HG02981 (cell line): ENCODE data around the gene HECTD4.

ENCODE experiments used
- ATAC-seq: cut with Tn5 transposase; IDR thresholded peaks from one replicate; pipeline ENCODE4 v1.9.1; 2021; ENCODE audit warnings: mild to moderate bottlenecking, moderate library complexity; ENCODE audit not compliant: unreplicated experiment

HECTD4 gene

DNA sequence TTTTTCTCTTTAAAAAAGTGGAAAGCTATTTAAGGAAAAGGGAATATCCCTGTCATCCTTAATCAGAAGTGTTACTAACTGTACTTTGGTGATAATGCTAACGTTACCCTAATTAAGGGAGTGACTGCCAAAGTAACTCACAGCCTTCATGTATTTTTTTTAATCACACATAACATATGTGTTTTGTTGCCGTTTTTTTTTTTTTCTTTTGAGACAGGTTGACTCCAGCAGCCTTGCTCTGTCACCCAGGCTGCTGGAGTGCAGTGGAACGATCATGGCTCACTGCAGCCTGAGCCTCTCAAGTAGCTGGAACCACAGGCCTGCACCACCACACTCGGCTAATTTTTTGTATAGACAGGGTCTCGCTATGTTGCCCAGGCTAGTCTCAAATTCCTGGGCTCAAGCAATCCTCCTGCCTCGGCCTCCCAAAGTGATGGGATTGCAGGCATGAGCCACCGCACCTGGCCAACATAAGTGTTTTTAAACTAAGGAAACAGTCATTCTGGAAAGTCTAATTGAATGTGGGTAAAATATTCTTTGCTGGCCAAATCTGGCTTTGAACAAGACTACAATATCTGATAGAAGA is 56.5 kb downstream of the HECTD4 start:
- ATAC-seq, result no peak

DNA sequence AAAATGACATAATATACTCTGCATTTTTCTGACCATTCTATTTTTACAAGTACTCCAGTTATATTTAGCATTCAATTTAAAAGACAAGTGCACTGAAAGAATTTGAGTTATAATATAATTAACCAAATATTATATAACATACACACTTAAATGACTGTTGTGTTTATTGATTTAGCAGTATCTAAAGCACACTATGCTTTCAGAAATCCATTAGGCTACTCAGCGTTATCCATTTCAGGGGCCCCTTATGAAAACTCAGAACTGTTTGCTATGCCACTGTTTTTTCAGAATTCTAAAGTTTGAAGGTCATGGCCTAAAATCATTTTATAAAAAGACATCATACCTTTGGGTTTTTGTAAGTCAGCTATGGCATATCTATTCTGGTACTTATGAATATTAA is 57.1 kb downstream of the HECTD4 start:
- ATAC-seq, result no peak

DNA sequence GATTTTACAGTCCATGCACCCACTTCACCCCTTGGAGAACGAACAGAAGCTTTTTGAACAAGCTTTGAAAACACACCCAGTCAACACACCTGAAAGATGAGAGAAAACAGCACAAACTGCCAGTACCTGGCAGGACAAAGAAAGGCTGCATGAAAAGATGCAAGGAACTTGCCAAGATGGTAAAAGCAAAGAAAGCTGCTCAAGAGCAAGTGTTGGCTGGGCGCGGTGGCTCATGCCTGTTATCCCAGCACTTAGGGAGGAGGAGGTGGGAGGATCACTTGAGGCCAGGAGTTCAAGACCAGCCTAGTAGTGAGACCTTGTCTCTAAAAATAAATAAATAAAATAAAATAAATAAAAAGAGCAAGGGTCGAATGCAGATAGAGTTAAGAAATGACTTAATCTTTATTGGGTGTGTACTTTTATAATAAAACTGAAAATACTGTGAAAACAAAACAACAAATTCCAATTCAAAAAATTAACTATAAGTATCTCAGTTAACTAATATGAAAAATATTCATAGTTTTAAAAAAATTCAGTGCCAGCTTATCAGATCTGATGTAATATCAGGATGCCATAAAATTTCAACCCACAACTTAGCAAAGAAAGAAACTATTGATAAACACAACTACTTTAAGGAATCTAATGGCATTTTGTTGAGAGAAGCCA is 59.2 kb downstream of the HECTD4 start:
- ATAC-seq, result no peak

DNA sequence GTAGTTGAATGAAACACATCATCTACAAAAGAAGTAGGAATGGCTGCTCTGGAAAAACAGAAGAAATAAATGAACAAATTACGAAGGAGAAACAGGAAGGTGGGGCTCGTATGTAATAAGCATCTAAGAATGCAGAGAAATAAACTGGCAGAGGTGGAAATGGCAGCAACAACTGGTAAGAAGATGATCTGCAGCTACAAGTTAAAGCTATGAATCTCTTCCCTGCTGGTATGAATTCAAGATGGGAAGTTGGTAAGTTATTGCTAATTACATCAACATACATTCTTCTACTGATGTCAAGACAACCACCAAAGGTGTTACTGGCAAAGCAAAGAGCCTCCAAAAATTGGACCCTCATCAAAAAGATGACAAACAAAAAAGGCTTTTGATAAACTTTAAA is 59.8 kb downstream of the HECTD4 start:
- no peak for ATAC-seq

GRCh38 chr12:112321245-112321644 is 61.0 kb downstream of the HECTD4 start:
- ATAC-seq, result no peak

DNA sequence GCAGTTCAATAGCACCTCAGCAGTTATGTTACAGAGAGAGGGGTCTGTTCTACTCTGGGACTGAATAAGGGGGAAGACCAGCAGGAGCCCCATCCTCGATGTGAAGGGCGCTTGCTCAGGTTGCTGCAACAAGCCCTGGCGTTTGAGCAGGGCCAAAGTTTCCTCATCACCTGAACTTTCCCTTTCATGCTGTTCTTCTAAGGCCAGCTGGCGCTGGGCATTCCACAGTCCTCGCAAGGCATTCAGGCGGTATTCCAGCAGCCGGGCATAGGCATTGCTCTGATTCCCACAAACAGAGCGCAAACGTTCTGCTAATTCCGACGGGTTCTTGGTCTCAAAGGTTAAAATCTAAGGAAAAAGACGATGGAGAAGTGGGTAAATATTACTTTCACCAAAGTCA is 62.8 kb downstream of the HECTD4 start:
- ATAC-seq, result no peak

GRCh38 chr12:112317481-112317880 is 64.8 kb downstream of the HECTD4 start:
- ATAC-seq, result no peak

DNA sequence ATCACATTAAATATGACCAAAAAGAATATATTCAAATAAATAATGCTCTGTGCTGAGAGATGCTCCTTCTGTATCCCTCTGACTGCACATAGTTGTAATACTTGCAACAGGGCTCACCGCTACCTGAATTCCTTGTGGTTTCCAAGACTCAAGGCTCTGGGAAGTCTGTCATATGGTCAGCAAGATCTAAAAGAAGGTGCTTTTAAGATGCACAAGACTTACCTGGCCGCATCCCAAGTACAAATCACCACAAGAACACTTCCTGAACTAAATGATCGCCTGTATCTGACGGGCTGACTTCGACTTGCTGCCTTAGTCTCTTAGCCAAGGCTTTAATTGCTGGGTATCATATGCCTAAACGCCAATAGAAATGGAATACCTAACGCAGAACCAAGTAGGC is 67.2 kb downstream of the HECTD4 start:
- no peak for ATAC-seq

DNA sequence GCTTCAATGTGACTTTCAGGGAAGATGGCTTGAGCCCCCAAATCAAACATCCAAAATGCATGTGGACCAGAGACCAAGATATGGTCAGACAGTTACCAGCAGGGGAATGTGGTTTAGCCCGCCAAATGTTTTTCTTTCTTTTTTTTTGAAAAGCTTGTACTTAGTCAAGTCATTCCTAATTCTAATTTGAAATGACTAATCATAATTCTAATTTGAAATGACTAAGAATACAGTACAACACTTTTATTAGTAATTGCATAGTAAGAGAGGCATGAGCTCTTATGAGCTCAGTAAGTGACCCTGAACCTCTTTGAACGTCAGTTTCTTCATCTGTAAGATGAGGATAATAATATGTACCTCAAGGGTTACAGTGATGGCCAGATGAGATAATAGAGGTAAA is 72.4 kb downstream of the HECTD4 start:
- ATAC-seq, result no peak

GRCh38 chr12:112308652-112309051 is 73.6 kb downstream of the HECTD4 start:
- ATAC-seq, result no peak

DNA sequence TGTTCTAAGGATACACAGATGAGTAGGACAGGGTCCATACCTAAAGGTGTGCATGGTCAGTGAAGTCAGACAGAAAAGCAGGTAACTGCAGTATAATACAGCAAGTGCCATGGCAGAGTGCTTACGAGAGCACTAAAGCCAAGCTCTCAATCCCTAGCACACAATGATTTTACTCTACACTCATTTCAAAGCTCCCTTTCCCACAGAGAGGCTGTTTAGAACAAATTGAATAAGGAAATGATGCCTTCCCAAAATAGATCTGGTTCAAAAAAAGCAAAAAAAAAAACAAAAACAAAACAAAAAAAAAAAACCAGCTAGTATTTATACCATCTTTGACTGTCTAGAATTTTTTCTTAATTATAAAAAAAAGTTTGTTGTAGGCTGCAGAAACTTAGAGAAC is 74.1 kb downstream of the HECTD4 start:
- ATAC-seq, result no peak

DNA sequence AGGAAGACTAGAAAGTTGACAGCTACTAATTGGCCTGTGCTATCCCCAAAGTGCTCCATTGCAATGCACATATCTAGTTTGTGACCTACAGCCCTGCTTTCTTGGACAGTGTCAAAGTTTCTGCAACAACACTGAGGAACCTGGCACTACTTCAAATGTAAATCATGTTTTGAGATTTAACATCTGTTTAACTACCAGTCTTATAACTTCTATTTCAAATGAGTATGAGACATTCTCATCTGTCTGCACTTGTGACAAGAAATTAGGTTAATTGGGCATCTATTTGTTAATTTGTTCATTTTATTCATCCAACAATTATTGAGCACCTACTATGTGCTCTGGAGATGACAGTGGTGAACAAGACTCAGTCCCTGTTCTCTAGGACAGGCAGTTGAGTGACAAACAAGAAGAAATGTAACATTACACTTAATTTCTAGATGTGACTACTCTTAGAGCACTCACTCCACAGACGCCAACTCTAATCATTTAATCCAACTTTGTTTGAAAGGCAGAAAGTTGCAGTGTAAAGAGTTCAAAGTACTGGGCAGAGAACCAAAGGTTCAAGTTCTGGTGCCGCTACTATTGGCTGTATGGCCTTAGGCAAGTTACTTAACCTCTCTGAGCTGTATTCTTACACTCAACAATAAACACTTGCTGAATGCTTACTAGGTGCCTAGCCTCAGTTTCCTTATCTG is 74.8 kb downstream of the HECTD4 start:
- no peak for ATAC-seq

GRCh38 chr12:112305951-112306350 is 76.3 kb downstream of the HECTD4 start:
- ATAC-seq, result no peak

DNA sequence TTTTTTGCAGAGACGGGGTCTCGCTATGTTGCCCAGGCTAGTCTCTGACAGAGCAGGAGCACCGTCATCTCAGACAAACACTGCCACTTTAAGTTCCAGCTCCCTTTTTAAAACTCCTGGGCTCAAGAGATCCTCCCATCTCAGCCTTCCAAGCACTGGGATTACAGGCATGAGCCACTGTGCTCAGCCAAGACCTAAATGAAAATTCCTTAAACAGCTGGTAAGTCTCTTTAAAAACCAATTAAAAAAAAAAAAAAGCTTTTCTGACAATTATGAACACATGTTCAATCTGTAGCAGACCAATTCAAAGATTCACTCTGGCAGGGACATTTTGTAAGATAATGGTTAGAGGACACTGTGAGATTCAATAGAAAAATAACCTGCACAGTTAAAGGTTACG is 77.8 kb downstream of the HECTD4 start:
- ATAC-seq, result no peak

DNA sequence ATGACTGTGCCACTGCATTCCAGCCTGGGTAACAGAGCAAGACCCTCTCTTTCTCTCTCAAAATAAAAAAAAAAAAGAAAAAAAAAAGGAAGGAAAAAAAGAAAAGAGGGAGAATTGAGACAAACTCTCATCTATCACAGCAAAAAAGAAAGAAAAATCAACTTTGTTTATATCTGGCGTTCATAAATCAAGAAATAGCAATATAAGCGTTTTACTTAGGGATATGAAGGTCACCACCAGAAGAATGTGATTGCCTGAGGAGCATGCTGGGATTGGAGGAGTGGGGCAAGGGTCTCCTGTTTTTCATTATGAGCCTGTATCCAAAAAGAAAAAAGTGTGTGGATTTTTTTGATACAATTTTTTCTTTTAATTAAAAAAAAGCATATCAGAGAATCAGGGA is 78.4 kb downstream of the HECTD4 start:
- no peak for ATAC-seq

DNA sequence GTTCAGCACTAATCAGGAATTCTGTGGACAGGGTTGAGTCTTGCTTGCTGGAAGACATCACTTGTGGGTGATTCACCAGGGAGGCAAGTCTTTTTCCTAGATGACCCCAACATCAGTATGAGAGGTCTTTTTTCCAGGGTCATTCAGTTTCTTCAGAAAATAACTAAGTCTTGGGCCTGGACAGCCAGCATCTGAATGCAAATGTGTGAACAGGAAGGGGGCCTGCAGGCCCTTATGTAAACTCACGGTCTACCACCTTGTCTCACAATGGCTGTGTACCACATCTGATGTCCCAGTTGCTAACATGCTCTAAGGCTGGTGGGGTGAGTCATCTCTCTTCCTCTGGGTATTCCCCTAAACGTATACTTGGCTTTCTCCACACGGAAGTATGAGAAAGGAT is 79.2 kb downstream of the HECTD4 start:
- ATAC-seq, result peak; percentile 99

GRCh38 chr12:112299704-112300103 is 82.5 kb downstream of the HECTD4 start:
- ATAC-seq, result no peak

GRCh38 chr12:112297188-112297587 is 85.0 kb downstream of the HECTD4 start:
- ATAC-seq, result no peak

DNA sequence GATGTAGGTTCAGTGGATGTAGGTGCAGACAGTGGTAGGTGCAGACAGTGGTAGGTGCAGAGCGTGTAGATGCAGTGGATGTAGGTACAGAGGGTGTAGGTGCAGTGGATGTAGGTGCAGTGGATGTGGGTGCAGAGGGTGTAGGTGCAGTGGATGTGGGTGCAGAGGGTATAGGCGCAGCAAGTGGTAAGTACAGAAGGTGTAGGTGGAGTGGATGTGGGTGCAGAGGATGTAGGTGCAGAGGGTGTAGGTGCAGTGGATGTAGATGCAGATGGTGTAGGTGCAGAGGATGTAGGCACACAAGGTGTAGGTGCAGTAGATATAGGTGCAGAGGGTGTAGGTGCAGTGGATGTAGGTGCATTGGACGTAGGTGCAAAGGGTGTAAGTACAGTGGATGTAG is 86.0 kb downstream of the HECTD4 start:
- no peak for ATAC-seq

DNA sequence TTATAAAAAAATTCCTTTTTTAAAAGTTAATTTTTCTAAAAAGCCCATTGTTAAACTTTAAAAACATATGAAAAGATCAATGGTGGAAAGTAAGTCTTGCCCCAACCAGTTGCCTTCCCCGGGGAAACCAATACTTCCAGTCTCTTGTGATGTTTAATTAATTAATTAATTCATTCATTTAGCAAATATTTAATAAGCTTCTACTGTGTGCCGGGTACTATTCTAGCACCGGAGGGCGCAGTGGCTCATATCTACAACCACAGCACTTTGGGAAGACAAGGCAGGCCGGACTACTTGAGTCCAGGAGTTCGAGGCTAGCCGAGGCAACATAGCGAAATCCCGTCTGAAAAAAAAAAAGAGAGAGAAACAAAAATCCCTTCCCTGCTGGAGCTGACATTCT is 87.4 kb downstream of the HECTD4 start:
- no peak for ATAC-seq

- ATAC-seq, result no peak
Observed at GRCh38 chr12:112288638-112289037, 93.6 kb downstream of the HECTD4 start.

DNA sequence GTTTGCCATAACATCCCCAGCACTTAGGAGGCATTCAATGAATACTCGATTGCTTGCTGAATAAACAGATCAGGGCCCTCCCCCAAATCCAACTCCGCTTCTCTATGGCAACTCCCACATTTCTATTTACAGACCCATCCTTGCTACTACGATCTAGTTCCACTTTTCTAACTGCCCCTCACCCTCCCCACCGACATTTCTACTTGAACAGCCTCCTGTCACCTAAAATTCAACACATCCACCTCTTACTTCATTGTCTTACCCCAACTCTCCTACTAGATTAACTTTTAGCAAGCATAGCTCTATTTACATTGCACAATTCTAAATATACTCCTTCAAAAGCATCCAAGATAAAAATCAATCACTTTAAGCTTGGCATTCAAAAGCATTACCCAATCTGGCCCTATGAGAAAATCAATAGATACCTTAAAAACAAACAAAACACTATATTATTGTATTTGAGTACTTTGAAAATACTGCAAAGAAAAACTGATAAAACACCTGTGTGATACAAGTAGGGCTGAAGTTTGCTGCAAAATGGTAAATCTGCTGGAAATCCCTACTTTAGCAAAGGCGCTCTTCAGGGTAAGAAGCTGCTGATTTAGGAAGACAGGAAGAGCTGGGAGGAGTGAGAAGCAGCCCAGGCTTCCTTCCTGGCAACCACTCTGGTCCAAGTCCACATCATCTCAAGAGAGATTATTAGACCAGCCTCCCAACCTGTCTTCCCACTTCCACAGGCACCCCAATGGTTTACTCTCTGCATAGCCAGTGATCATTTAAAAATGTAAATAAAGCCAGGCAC is 96.4 kb downstream of the HECTD4 start:
- ATAC-seq, result no peak
